HG02943 (cell line): ENCODE results near the gene FOXO3.

Source experiments
- ATAC-seq: cut with Tn5 transposase; IDR thresholded peaks from one replicate; pipeline ENCODE4 v1.9.1; 2021; ENCODE audit warnings: mild to moderate bottlenecking, low read depth, moderate library complexity; ENCODE audit not compliant: unreplicated experiment

The FOXO3 gene

GRCh38 chr6:108699290-108700041 is 138.7 kb downstream of the FOXO3 start:
- no peak for ATAC-seq

- ATAC-seq, result no peak
These were observed 141.6 kb downstream of the FOXO3 start for GRCh38 chr6:108702106-108702851.

GRCh38 chr6:108706649-108707048 is 145.9 kb downstream of the FOXO3 start:
- ATAC-seq, result no peak

- ATAC-seq, result no peak
These were observed 146.7 kb downstream of the FOXO3 start for GRCh38 chr6:108707328-108707976.

GRCh38 chr6:108710030-108710429 is 149.3 kb downstream of the FOXO3 start:
- ATAC-seq, result no peak

- ATAC-seq, result no peak
These were observed 149.8 kb downstream of the FOXO3 start for GRCh38 chr6:108710551-108710950.

- ATAC-seq, result no peak
These were observed 150.4 kb downstream of the FOXO3 start for GRCh38 chr6:108711071-108711470.

GRCh38 chr6:108711826-108712225 is 151.1 kb downstream of the FOXO3 start:
- no peak for ATAC-seq

- ATAC-seq, result no peak
These were observed 152.2 kb downstream of the FOXO3 start for GRCh38 chr6:108712946-108713345.

GRCh38 chr6:108714101-108714765 is 153.5 kb downstream of the FOXO3 start:
- no peak for ATAC-seq

- no peak for ATAC-seq
These were observed 154.2 kb downstream of the FOXO3 start for GRCh38 chr6:108714766-108715414.

GRCh38 chr6:108715832-108716231 is 155.1 kb downstream of the FOXO3 start:
- ATAC-seq, result no peak

GRCh38 chr6:108716801-108717791 is 156.4 kb downstream of the FOXO3 start:
- ATAC-seq, result no peak

- no peak for ATAC-seq
These were observed 158.8 kb downstream of the FOXO3 start for GRCh38 chr6:108719477-108719876.

- no peak for ATAC-seq
These were observed 160.1 kb downstream of the FOXO3 start for GRCh38 chr6:108720827-108721226.

- ATAC-seq, result no peak
These were observed 160.6 kb downstream of the FOXO3 start for GRCh38 chr6:108721286-108721685.

- no peak for ATAC-seq
These were observed 162.9 kb downstream of the FOXO3 start for GRCh38 chr6:108723594-108723993.

GRCh38 chr6:108726726-108727339 is 166.1 kb downstream of the FOXO3 start:
- no peak for ATAC-seq
